Stimulated activated CD4-positive, alpha-beta T cell treated with anti-CD3 and anti-CD28 coated beads, Interleukin-12 subunit alpha, Interleukin-12 subunit beta, amount 100 ng/mL, for 4 hours (primary cell): ENCODE measurements around the gene WDR93.
"Not testable (repeated sequence)": the region's sequence is repeated elsewhere in the genome, so short reads cannot be mapped to it uniquely, and the experiment has no call there.

ENCODE experiments used
- DNase-seq: peaks from one replicate; pipeline ENCODE4 v3.0.0-alpha.2; 2020

Gene WDR93

GRCh38 chr15:89664441-89665350 is 25.9 kb upstream of the WDR93 start:
- no peak for DNase-seq

GRCh38 chr15:89665449-89666181 is 25.0 kb upstream of the WDR93 start:
- DNase-seq = no peak

GRCh38 chr15:89666184-89666857 is 24.3 kb upstream of the WDR93 start:
- no peak for DNase-seq

- no peak for DNase-seq
These were observed 23.5 kb upstream of the WDR93 start for GRCh38 chr15:89666858-89667705.

DNA sequence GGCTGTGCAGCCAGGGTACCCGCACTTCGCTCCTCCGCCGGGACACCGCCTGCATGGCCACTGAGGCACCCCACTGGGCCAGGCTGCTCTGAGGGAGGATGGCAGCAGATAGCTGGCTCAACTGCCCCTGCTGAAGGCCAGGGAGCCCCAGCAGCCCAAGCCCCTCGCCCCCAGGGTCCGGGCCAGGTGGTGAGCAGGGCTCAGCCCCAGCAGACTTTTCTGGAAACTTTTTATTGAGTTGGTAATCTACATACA is 23.0 kb upstream of the WDR93 start:
- no peak for DNase-seq

GRCh38 chr15:89668171-89668570 is 22.4 kb upstream of the WDR93 start:
- no peak for DNase-seq

DNA sequence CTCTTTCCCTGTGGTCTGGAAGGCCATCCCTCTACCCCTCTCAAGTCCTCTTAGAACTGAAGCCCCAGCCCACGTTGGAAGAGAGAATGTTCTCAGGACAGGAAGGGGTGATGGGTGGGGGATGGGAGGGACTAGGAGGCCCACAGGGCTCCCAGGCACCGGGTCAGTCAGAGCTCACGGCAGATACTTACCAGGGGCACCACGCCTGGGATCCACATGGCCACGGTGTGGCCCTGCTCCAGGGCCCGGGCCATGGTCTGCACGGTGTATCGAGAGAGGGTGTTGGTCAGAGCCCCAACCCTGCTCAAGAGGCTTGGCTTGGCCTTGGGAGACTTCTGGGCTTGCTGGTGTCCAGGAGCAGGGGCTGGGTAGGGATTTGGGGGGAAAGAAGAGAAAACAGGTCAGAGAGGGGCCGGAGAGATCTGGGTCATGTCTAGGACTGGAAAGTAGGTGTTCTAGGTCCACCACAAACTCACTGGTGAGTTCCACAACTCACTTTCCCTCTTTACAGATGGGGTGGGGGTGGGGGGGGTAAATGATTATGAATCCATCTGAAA is 21.2 kb upstream of the WDR93 start:
- no peak for DNase-seq

DNA sequence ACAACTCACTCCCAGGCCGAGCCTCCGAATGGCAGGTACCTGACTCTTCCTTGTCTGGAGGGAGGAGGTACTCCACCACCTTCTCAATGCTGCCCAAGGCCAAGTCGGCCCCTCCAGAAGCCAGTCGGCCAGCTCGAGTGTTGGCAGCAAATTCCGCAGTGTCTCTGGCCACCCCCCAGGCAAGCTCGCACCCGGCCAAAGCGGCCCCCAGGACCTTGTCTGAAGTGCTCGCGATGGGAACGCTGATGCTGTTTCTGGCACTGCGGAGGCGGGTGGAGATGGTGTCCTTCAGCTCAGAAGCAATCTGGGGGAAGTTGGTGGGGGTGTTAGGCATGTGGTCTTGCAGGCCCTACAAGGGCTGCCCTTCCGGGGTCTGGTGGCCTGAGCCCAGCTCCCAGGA is 20.7 kb upstream of the WDR93 start:
- DNase-seq = no peak

DNA sequence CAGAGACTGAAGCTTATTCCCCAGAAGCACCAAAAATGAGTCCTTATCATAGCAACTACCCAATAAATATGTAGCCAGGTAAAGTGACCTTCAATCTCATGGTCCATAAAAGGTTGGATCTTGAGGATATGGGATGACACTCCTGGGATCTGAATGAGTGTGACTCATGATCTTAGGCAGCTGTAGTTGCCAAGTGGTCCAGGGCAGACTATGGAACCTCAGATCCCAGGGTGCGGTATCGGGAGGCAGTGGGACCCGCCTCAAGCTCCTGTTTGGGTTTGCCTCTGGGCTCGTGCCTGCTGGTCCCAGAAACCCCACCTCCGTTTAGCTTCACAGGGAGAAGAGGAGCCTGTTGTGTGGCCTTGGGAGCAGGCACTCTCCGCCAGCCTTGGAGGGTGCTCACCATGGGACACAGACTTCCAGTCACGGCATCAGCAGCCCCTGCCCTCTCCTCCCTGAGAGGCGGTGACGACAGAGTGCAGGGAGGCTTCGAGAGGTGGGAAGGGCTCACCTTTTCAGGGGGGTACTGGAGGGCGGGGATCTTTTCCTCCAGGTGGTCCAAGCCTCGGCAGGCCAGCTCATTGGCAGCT is 19.5 kb upstream of the WDR93 start:
- DNase-seq = no peak

- DNase-seq = no peak
These were observed 18.9 kb upstream of the WDR93 start for GRCh38 chr15:89671687-89672086.

DNA sequence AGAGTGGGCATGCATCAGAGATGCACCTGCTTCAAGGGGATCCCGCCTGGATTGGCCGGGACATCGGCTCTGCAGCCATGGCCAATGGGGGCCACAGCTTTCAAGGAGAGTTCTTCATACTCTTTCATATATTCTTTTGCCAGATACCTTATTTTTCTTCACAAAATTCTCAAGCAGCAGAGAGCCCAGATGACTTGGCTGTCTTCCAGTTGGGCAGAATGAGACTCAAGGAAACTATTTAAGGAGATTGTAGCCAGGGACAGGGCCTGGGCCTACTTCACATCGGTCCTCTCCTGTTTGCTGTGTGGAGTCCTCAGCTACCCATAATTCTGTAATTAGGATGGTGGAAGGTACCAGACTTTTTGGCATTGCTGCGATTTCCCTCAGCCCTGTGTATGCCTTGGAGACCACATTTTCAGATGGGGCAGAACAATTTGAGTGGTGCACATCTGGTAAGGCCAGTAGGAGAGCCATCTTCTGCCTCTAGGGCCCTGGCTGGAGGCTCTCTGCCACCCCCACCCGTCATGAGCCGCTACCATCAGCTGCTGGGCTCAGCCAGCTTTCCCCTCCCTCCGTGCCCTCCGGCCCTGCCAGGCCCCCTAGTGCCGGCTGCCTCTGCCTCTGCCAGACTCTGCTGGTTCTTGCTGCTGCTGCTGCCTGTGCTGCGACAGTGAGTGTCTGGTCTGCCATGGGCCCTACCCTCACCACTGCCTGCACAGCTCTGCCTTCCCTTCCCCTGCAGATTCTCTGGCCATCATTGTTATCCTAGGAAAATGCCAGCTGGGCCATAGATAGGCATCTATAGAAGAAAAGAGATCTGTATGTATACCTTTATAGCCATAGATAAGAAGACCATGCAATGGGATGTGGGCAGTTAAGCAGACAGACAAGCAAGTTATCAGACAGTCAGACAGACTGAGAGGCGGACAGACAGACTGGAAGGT is 18.1 kb upstream of the WDR93 start:
- DNase-seq = no peak

- peak; percentile 6 for DNase-seq
These were observed 17.5 kb upstream of the WDR93 start for GRCh38 chr15:89673165-89673512.

DNA sequence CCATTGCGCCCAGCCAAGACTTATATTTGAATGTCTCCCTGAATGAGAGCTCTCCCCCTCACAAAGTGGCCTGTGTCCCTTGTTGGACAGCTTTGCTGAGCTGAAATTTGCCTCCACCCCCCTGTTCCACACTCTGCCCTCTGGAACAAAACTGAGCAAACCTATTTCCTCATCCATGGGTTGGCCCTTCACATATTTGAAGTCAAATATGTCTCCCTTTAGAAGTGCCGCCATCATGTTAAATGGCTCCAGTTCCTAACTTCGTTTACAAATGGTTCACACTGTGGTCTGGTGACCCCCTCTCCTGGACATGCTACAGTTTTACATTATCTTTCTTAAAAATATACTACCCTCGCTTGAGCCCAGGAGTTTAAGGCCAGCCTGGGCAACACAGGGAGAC is 16.1 kb upstream of the WDR93 start:
- DNase-seq = no peak

DNA sequence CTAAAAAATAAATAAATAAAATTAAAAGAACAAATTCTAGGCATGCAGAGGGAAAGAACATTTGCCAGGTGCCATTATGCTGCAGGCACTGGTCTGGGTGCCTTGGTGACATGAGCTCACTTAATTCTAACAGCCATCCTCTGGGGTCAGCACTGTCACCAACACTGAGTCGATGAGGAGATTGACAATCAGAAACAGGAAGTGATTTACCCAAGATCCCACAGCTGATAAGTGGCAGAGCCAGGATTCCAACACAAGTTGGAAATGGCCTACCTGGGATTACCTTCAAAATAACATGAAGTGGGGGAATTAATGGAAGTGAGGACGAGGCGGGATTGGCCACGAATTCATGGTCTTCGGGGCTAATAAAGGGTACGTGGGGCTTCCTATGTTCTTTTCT is 15.0 kb upstream of the WDR93 start:
- DNase-seq = no peak

DNA sequence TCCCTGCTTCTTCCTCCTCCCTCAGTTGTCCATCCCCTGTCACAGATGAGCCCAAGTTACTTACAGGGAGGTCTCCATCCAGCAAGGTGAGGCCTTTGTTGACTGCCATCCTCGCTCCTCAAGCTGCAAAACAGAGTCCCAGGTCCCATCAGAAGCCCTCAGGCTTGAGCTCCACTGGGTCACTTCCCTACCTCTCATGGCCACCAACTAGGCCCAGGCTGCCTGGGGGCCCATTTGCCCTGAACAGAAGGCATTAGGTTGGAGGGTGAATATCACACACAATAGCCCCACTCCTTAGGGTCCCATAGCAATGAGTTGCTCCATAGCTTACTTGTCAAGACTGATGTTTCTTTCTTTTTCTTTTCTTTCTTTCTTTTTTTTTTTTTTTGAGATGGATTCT is 13.2 kb upstream of the WDR93 start:
- no peak for DNase-seq

DNA sequence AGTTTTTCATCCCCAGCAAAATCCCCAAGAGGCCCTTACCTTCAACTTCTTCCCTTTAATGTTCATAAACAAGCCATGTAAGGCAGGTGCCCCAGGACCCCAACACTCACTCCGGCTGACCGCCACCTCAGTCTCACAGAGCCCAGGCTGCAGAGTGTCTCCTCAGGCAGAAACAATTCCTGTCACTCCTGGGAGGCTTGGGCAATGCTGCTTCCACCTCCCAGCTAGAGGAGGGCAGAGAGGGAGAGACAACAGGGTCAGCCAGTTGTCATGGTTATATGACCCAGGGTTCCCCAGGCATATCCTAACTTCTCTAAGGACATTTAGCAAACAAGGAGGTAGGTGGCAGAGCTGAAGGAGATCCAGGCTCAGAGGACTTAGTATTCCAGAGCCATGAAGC is 11.4 kb upstream of the WDR93 start, which contains the start of gene PLIN1:
TSS of gene PLIN1 (minus strand) at position 156 of the 400 bp plus-strand sequence. CDS start 1,878 bp downstream, outside the sequence.
- DNase-seq = no peak

DNA sequence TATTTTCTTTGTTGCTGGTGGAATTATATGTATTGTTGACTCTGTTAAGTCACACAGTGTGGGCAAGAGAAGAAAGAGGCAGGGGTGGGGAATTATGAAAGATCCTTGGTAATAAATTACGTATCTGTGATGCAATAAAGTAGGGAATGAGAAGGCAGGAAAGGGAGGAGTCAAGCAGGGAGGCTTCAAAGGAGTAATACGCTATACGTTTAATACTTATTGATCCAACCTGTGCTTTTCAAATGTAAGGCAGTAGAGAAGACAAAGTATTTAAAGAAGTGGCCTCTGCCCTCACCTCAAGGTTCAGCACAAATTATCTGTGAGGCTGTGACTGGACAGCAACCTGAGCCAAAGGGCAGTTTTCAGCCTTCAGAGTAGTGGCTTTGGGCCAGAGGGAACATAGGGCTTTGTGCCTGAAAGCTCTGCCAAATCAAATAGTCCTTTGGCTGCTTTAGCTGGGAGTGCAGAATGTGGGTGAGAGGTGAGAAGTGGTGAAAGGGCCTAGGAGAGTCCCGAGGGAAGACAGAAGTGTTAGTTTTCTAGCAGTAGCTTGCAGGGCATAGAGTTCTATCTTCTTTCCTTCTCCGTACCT is 10.2 kb upstream of the WDR93 start:
- no peak for DNase-seq

GRCh38 chr15:89681146-89681545 is 9.5 kb upstream of the WDR93 start:
- no peak for DNase-seq

DNA sequence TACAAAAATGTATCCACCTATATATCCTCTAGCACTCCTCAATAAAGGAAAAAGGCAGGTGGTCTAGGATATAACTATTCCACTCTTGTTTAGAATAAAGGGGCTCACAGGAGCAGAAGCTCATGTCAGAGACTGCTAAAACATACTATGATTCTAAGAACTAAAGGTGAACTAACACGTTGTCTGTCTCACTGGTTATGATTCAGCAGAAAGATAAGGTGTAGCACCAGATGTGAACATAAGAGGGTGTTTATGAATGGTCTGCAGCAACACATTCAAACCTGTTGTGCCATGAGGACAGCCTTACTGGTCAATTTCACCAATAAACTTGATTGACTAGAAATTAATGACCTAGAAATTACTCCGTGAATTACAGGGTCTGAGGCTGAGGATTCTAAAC is 4.6 kb upstream of the WDR93 start:
- DNase-seq = no peak

DNA sequence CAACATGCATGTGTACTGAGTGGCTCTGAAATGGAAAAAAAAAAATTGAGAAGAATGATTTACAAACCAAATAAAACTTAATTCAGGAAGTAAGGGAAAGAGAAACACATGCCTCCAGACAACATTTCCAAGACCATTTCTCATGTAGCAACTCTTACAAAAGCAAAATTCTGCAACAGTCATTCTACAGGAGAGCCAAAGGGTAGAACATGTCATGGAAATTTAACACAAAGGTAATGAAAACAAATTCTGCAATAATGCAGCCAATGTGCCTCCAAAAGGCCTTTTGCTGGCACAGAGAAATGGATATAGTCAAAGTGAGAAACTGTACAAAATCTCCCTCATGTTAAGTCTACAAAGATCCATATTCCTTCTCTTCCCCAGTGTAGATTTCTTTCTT is 4.1 kb upstream of the WDR93 start:
- no peak for DNase-seq

- DNase-seq = not testable (repeated sequence)
These were observed 708 bp upstream of the WDR93 start for GRCh38 chr15:89689930-89690275.
